B cell (primary cell): ENCODE measurements around the gene TGFBR3. TPM values are rescaled to one million over a fixed set of nuclear protein-coding genes. Genes with fewer than 3 reads are reported as not detected.

ENCODE experiments used
- ATAC-seq: fragments of 200-7000 bp; cut with Tn5 transposase; one replicate; pipeline ENCODE4 v1.10.0; 2021; ENCODE audit warnings: low read depth, mild to moderate bottlenecking, moderate number of reproducible peaks, moderate library complexity
- CTCF ChIA-PET: fragments of 350-600 bp; sonication (Branson Sonifier 250); formaldehyde crosslinking; loops from one replicate; lab custom pipeline; 2021; ENCODE audit warnings: antibody characterized with exemption, inconsistent platforms; lab: Charles Lee
- POLR2A ChIA-PET: fragments of 350-600 bp; sonication (Branson Sonifier 250); formaldehyde crosslinking; loops from one replicate; lab custom pipeline; 2021; ENCODE audit warnings: antibody characterized with exemption; lab: Charles Lee
- DNase-seq: peaks from one replicate; pipeline ENCODE4 v3.0.0; 2013
- H2AFZ ChIP-seq: 2 replicates; pipeline ENCODE4 v1.6.1; 2012; ENCODE audit warnings: mild to moderate bottlenecking, low read depth, low read length; ENCODE audit not compliant: insufficient read depth, poor library complexity, severe bottlenecking
- H3K27ac ChIP-seq, 2 donors: 1 replicate in 1 of 2; 2 replicates in 1 of 2; pipeline ENCODE4 v1.5.1; 2012 to 2013; ENCODE audit warnings: low read length in 2 of 2, mild to moderate bottlenecking in 2 of 2, moderate library complexity in 1 of 2
- H3K27me3 ChIP-seq, 4 experiments: fragments of 200-600 bp in 1 of 4; sonication (generic) in 1 of 4; replicated peaks in 1 of 4; 1 replicate in 2 of 4; 2 replicates in 2 of 4; pipeline versions ENCODE4 v1.6.1 to v1.7.0; 2013 to 2016; ENCODE audit warnings: low read length in 3 of 4, mild to moderate bottlenecking in 2 of 4, mixed read lengths in 1 of 4, moderate library complexity in 1 of 4; ENCODE audit not compliant: insufficient read depth in 4 of 4, control insufficient read depth in 3 of 4; ENCODE audit errors: control extremely low read depth in 1 of 4
- H3K36me3 ChIP-seq, 2 experiments: replicated peaks in 1 of 2; 1 replicate in 1 of 2; 2 replicates in 1 of 2; pipeline versions ENCODE4 v1.6.1 to v1.7.1; 2013; ENCODE audit warnings: low read length in 1 of 2; ENCODE audit not compliant: insufficient read depth in 2 of 2, control insufficient read depth in 1 of 2; ENCODE audit errors: control extremely low read depth in 1 of 2, extremely low read depth in 1 of 2
- H3K4me1 ChIP-seq, 2 donors: fragments of 200-600 bp in 1 of 2; sonication (generic) in 1 of 2; 1 replicate in 1 of 2; 2 replicates in 1 of 2; pipeline versions ENCODE4 v1.5.1 to v1.6.1; 2013 to 2017; ENCODE audit warnings: low read length in 2 of 2; ENCODE audit not compliant: control insufficient read depth in 2 of 2, insufficient read depth in 2 of 2
- H3K4me2 ChIP-seq: replicated peaks from 2 replicates; pipeline ENCODE3; 2012; ENCODE audit warnings: mild to moderate bottlenecking, low read depth, low read length; ENCODE audit not compliant: poor library complexity, severe bottlenecking
- H3K4me3 ChIP-seq, 5 experiments: fragments of 200-600 bp in 1 of 5; sonication (generic) in 1 of 5; 1 replicate in 3 of 5; 2 replicates in 2 of 5; pipeline versions ENCODE4 v1.5.1 to v1.7.0; 2011 to 2016; ENCODE audit warnings: low read length in 4 of 5, mild to moderate bottlenecking in 4 of 5, low read depth in 2 of 5, control low read depth in 1 of 5, moderate library complexity in 1 of 5; ENCODE audit not compliant: insufficient read depth in 1 of 5; ENCODE audit errors: control extremely low read depth in 1 of 5, extremely low read depth in 1 of 5
- H3K79me2 ChIP-seq: fragments of 200-600 bp; sonication (generic); one replicate; pipeline ENCODE4 v1.6.0; 2016; ENCODE audit warnings: low read length; ENCODE audit not compliant: control insufficient read depth, insufficient read depth
- H3K9ac ChIP-seq: fragments of 200-600 bp; sonication (generic); 2 replicates; pipeline ENCODE4 v1.6.1; 2017; ENCODE audit warnings: mild to moderate bottlenecking, low read length, moderate library complexity
- H3K9me3 ChIP-seq, 3 donors: one replicate each; pipeline versions ENCODE4 v1.6.1 to v1.7.1; 2013; ENCODE audit warnings: low read length in 2 of 3; ENCODE audit not compliant: control insufficient read depth in 2 of 3, insufficient read depth in 1 of 3; ENCODE audit errors: control extremely low read depth in 1 of 3
- H4K20me1 ChIP-seq: 2 replicates; pipeline ENCODE4 v1.6.0; 2012; ENCODE audit warnings: mild to moderate bottlenecking, low read length; ENCODE audit not compliant: insufficient read depth, control insufficient read depth, poor library complexity, severe bottlenecking
- H3K27ac Mint-ChIP-seq: one replicate; pipeline ENCODE4 v1.8.0; 2021; ENCODE audit warnings: mixed read lengths
- H3K27me3 Mint-ChIP-seq: one replicate; pipeline ENCODE4 v1.8.0; 2021; ENCODE audit warnings: mixed read lengths
- H3K4me1 Mint-ChIP-seq: one replicate; pipeline ENCODE4 v1.8.0; 2021; ENCODE audit warnings: mixed read lengths
- H3K4me3 Mint-ChIP-seq: one replicate; pipeline ENCODE4 v1.8.0; 2021; ENCODE audit warnings: mixed read lengths
- H3K9me3 Mint-ChIP-seq: one replicate; pipeline ENCODE4 v1.8.0; 2022; ENCODE audit warnings: mixed read lengths; ENCODE audit not compliant: insufficient read depth
- CTCF ChIP-seq: fragments of 200-600 bp; IDR thresholded peaks from one replicate; pipeline ENCODE4 v1.8.0; 2022; ENCODE audit warnings: antibody characterized with exemption, mild to moderate bottlenecking
- EZH2 ChIP-seq: IDR thresholded peaks from 2 replicates; pipeline ENCODE4 v1.6.1; 2012; ENCODE audit warnings: borderline replicate concordance, low read depth, mild to moderate bottlenecking, moderate library complexity, low read length; ENCODE audit not compliant: insufficient read depth, poor library complexity, severe bottlenecking
- WGBS: methylation state at CpG from one replicate; pipeline ENCODE4 v1.1.5; 2013; ENCODE audit warnings: missing lambda C conversion rate; ENCODE audit not compliant: insufficient coverage; 5-methylcytosine and 5-hydroxymethylcytosine counted together
- intact Hi-C: fragments of 100-400 bp; cut with micrococcal nuclease; formaldehyde crosslinking; loops from one replicate; pipeline ENCODE4 v1.10.0; 2022
- polyA plus RNA-seq: library from polyadenylated mRNA; depleted of rRNA; stranded (reverse); fragments of >200 nt; gene quantifications from 2 replicates; pipeline ENCODE4 v1.2.3, GENCODE V29; 2012
- total RNA-seq, 2 donors: library from RNA; stranded (reverse); fragments of 120-200 nt in 1 of 2; gene quantifications; 1 replicate in 1 of 2; 2 replicates in 1 of 2; pipeline versions ENCODE4 v1.2.3 to v1.2.4, GENCODE V29; 2013 to 2022

The TGFBR3 gene
- total and polyA plus RNA-seq, 2 donors (not counting 1 experiment from before 2014, with no cell fraction given), result 0.10 to 0.12 TPM

DNA sequence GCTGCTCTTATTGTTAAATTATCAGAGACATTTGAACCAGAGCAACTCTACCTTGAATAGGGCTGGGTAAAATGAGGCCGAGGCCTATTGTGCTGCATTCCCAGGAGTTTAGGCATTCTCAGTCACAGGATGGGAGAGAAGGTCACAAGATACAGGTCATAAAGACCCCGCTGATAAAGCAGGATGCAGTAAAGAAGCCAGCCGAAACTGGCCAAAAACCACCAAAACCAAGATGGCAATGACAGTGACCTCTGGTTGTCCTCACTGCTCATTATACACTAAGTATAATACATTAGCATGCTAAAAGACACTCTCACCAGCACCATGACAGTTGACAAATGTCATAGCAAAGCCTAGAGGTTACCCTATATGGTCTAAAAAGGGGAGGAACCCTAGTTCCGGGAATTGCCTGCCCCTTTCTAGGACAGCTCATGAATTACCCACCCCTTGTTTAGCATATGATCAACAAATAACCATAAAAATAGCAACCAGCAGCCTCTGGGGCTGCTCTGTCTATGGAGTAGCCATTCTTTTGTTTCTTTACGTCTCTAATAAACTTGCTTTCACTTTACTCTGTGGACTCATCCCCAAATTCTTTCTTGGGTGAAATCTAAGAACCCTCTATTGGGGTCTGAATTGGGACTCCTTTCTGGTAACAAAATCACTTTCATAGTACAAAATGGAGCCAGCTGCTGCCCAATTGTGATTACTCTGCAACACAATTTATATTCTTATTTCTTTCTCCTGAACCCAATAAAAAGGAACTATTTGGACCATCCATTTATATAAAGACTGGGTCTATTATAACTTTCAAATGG is 179.6 kb downstream of the TGFBR3 start:
- Histone ChIP-seq H3K4me1 (no peaks in the 10 kb centered on the region), H3K9ac (no peak overlapping the region), H3K9me3 (no peaks in the 10 kb centered on the region), H4K20me1 (no peaks in the 10 kb centered on the region), H3K27me3 (no peaks in the 10 kb centered on the region), H2AFZ (no peak overlapping the region), H3K27ac (no peak overlapping the region), H3K36me3 (no peaks in the 10 kb centered on the region), H3K4me2 (no peak overlapping the region), H3K4me3 (no peak overlapping the region), H3K79me2 (no peaks in the 10 kb centered on the region)
- Mint-ChIP-seq H3K4me1 (no peaks in the 10 kb centered on the region), H3K27me3 (no peaks in the 10 kb centered on the region), H3K9me3 (no peaks in the 10 kb centered on the region), H3K27ac (no peak overlapping the region), H3K4me3 (no peak overlapping the region)
- DNase-seq, result no peak
- CTCF ChIA-PET, result no interaction called here
- 50% methylated on average over 4 of the region's 5 CpGs for WGBS
- intact Hi-C loops, result no loop called here
- no peak for ATAC-seq
- TF ChIP-seq EZH2 (no peak), CTCF (no peak)
- POLR2A ChIA-PET, result no interaction called here

GRCh38 chr1:91704746-91705145 is 181.2 kb downstream of the TGFBR3 start:
- WGBS, result no CpG with 5 or more reads among the region's 1 CpG
- H3K4me1 ChIP-seq, result no peaks in the 10 kb centered on the region
- H3K4me2 ChIP-seq, result no peak overlapping the region
- Mint-ChIP-seq H3K4me3 (no peak overlapping the region), H3K4me1 (no peaks in the 10 kb centered on the region), H3K9me3 (no peaks in the 10 kb centered on the region), H3K27me3 (no peaks in the 10 kb centered on the region), H3K27ac (no peak overlapping the region)
- ATAC-seq (no peak), DNase-seq (no peak)
- no peaks in the 10 kb centered on the region for H3K36me3 ChIP-seq
- POLR2A ChIA-PET, result no interaction called here
- H3K4me3 ChIP-seq, result no peak overlapping the region
- H3K27ac ChIP-seq, result no peak overlapping the region
- intact Hi-C loops, result no loop called here
- no peaks in the 10 kb centered on the region for H4K20me1 ChIP-seq
- H2AFZ ChIP-seq, result no peak overlapping the region
- no peaks in the 10 kb centered on the region for H3K27me3 ChIP-seq
- no peaks in the 10 kb centered on the region for H3K79me2 ChIP-seq
- no peaks in the 10 kb centered on the region for H3K9me3 ChIP-seq
- H3K9ac ChIP-seq, result no peak overlapping the region
- TF ChIP-seq EZH2, result no peak
- no peak for TF ChIP-seq CTCF
- CTCF ChIA-PET, result no interaction called here
